Bronchial epithelial cell (primary cell): Measurements from ENCODE around the gene ISG15. TPM values are rescaled to one million over a fixed set of nuclear protein-coding genes. Genes with fewer than 3 reads are reported as not detected.
"Not testable (repeated sequence)": the region's sequence is repeated elsewhere in the genome, so short reads cannot be mapped to it uniquely, and the experiment has no call there.

Source experiments
- DNase-seq: peaks from one replicate; pipeline ENCODE4 v3.0.0-alpha.2; 2010; ENCODE audit warnings: low read depth
- FAIRE-seq: peaks from 2 replicates; lab custom pipeline; 2011; peaks lifted over from hg19 to GRCh38; lab: Jason Lieb, UNC
- H3K27me3 ChIP-seq: 2 replicates; pipeline ENCODE4 v1.5.1; 2011; ENCODE audit warnings: low read length; ENCODE audit not compliant: control insufficient read depth, insufficient read depth
- H3K36me3 ChIP-seq: 2 replicates; pipeline ENCODE4 v1.5.1; 2011; ENCODE audit warnings: low read length; ENCODE audit not compliant: control insufficient read depth, insufficient read depth
- H3K4me3 ChIP-seq: 2 replicates; pipeline ENCODE4 v1.5.1; 2011; ENCODE audit warnings: mild to moderate bottlenecking, low read depth, low read length, control low read depth
- CTCF ChIP-seq: IDR thresholded peaks from 2 replicates; pipeline ENCODE4 v1.5.1; 2011; ENCODE audit warnings: mild to moderate bottlenecking, moderate library complexity, low read length, control low read depth, inconsistent platforms; ENCODE audit not compliant: insufficient read depth, severe bottlenecking
- total RNA-seq: library from RNA; depleted of rRNA; stranded (reverse); fragments of >200 nt; gene quantifications from 2 replicates; pipeline ENCODE4 v1.2.1, GENCODE V29; 2014

The ISG15 gene
- total RNA-seq, 1 donor from 2014 or later = 18.2 TPM

- H3K27me3 ChIP-seq = peaks cover 13% of the 10 kb centered on the region
- TF ChIP-seq CTCF = no peak
- FAIRE-seq (no peak), DNase-seq (no peak)
- no peaks in the 10 kb centered on the region for H3K36me3 ChIP-seq
- no peak within 1 kb of the TSS for H3K4me3 ChIP-seq
These were observed 31.2 kb upstream of the ISG15 start, which contains the start of gene PERM1 for GRCh38 chr1:981955-982558. Gene PERM1 (minus strand): TSS chr1:982093. CDS start chr1:981029, 1,064 bp downstream.

- TF ChIP-seq CTCF = no peak
- H3K27me3 ChIP-seq = peaks cover 13% of the 10 kb centered on the region
- H3K4me3 ChIP-seq = no peak overlapping the region
- DNase-seq (no peak), FAIRE-seq (no peak)
- no peaks in the 10 kb centered on the region for H3K36me3 ChIP-seq
These were observed 30.4 kb upstream of the ISG15 start for GRCh38 chr1:982765-983436.

GRCh38 chr1:983798-984475 lies 29.4 kb upstream of the ISG15 start:
- FAIRE-seq = no peak
- no peaks in the 10 kb centered on the region for H3K36me3 ChIP-seq
- H3K27me3 ChIP-seq = peaks cover 13% of the 10 kb centered on the region
- H3K4me3 ChIP-seq = no peak overlapping the region
- TF ChIP-seq CTCF = peak; percentile 87
- no peak for DNase-seq

GRCh38 chr1:984476-984814 lies 28.9 kb upstream of the ISG15 start:
- H3K36me3 ChIP-seq = no peaks in the 10 kb centered on the region
- H3K4me3 ChIP-seq = no peak overlapping the region
- FAIRE-seq (no peak), DNase-seq (no peak)
- no peak for TF ChIP-seq CTCF
- peaks cover 13% of the 10 kb centered on the region for H3K27me3 ChIP-seq

- peaks cover 13% of the 10 kb centered on the region for H3K27me3 ChIP-seq
- no peak overlapping the region for H3K4me3 ChIP-seq
These were observed 28.2 kb upstream of the ISG15 start for GRCh38 chr1:985126-985525.

GRCh38 chr1:988061-988460 lies 25.2 kb upstream of the ISG15 start:
- DNase-seq = not testable (repeated sequence)

More at GRCh38 chr1:985126-985525, 28.2 kb upstream of the ISG15 start:
- no peak for TF ChIP-seq CTCF
- DNase-seq = no peak
- no peak for FAIRE-seq
- H3K36me3 ChIP-seq = no peaks in the 10 kb centered on the region

GRCh38 chr1:991275-991674 lies 22.0 kb upstream of the ISG15 start:
- H3K36me3 ChIP-seq, DNase-seq, H3K4me3 ChIP-seq, FAIRE-seq, H3K27me3 ChIP-seq: not testable (repeated sequence)

More at GRCh38 chr1:988061-988460, 25.2 kb upstream of the ISG15 start:
- not testable (repeated sequence) for H3K27me3 ChIP-seq, H3K36me3 ChIP-seq, H3K4me3 ChIP-seq, FAIRE-seq
